Stomach (tissue), 9 donors: ENCODE measurements around the gene RWDD4. TPM values are rescaled to one million over a fixed set of nuclear protein-coding genes. Genes with fewer than 3 reads are reported as not detected.

Source experiments
- DNase-seq, 2 donors: peaks; one replicate each; pipeline versions ENCODE4 v3.0.0 to v3.0.0-alpha.2; 2013 to 2019
- H3K27ac ChIP-seq, 5 donors: fragments of 200-600 bp in 4 of 5; sonication (generic) in 4 of 5; one replicate each; pipeline ENCODE4 v1.5.1; 2013 to 2019; ENCODE audit warnings: mild to moderate bottlenecking in 1 of 5, moderate library complexity in 1 of 5
- H3K27me3 ChIP-seq, 3 donors: fragments of 200-600 bp; sonication (generic); one replicate each; pipeline ENCODE4 v1.5.1; 2017 to 2019; ENCODE audit warnings: mixed run types in 1 of 3
- H3K36me3 ChIP-seq, 4 donors: fragments of 200-600 bp; sonication (generic); 1 replicate in 3 of 4; 2 replicates in 1 of 4; pipeline ENCODE4 v1.5.1; 2016 to 2019
- H3K4me1 ChIP-seq, 4 donors: fragments of 200-600 bp; sonication (generic); one replicate each; pipeline ENCODE4 v1.5.1; 2016 to 2019
- H3K4me3 ChIP-seq, 4 donors: fragments of 200-600 bp; sonication (generic) in 3 of 4; one replicate each; pipeline ENCODE4 v1.5.1; 2016 to 2019; ENCODE audit warnings: mild to moderate bottlenecking in 1 of 4
- H3K9me3 ChIP-seq, 4 donors: fragments of 200-600 bp; sonication (generic); one replicate each; pipeline ENCODE4 v1.5.1; 2016 to 2019
- EP300 ChIP-seq: sonication (generic); formaldehyde crosslinking; IDR thresholded peaks from one replicate; pipeline ENCODE4 v1.6.1; 2017; ENCODE audit warnings: antibody characterized with exemption
- POLR2A ChIP-seq, 4 donors: fragments of 450-650 bp; IDR thresholded peaks; one replicate each; pipeline ENCODE4 v1.6.1; 2016; ENCODE audit warnings: antibody characterized with exemption in 4 of 4, control low read depth in 2 of 4, mild to moderate bottlenecking in 1 of 4, moderate library complexity in 1 of 4
- POLR2AphosphoS5 ChIP-seq, 3 donors: sonication (generic); formaldehyde crosslinking; IDR thresholded peaks; one replicate each; pipeline ENCODE4 v1.6.1; 2016; ENCODE audit warnings: antibody characterized with exemption in 3 of 3
- WGBS, 5 donors: extraction: QIAGEN DNeasy Blood & Tissue Kit in 3 of 5; methylation state at CpG; one replicate each; pipeline versions ENCODE4 v1.1.5 to v1.1.7; 2013 to 2018; 5-methylcytosine and 5-hydroxymethylcytosine counted together
- intact Hi-C: fragments of 100-400 bp; cut with DNase I; formaldehyde crosslinking; loops from one replicate; pipeline ENCODE4 v1.15.1; 2023; ENCODE audit warnings: low total_unique reads
- polyA plus RNA-seq, 3 donors: library from polyadenylated mRNA; stranded (reverse); fragments of 200-250 nt; gene quantifications; one replicate each; pipeline ENCODE4 v1.2.3, GENCODE V29; 2013
- total RNA-seq, 5 donors: library from RNA; depleted of rRNA; stranded (reverse); fragments of >200 nt; gene quantifications; one replicate each; pipeline versions ENCODE4 v1.1.0 to v1.2.3, GENCODE V29; 2014 to 2016
- TF ChIP-seq, protein P1 (sequence below), 7 experiments: fragments of 450-650 bp in 4 of 7; fragments of 200-600 bp in 3 of 7; sonication (generic) in 3 of 7; IDR thresholded peaks; one replicate each; pipeline ENCODE4 v1.5.1; 2016 to 2019; ENCODE audit warnings: antibody characterized with exemption in 7 of 7, control low read depth in 2 of 7, mild to moderate bottlenecking in 1 of 7
- donor health status: healthy with polysubstance abuse.
- donor health status: Bipolar disorder and iron deficiency.
- donor health status: healthy.

Gene RWDD4
- total and polyA plus RNA-seq, 8 donors: 3.8 to 36.4 (median 12.9) TPM

DNA sequence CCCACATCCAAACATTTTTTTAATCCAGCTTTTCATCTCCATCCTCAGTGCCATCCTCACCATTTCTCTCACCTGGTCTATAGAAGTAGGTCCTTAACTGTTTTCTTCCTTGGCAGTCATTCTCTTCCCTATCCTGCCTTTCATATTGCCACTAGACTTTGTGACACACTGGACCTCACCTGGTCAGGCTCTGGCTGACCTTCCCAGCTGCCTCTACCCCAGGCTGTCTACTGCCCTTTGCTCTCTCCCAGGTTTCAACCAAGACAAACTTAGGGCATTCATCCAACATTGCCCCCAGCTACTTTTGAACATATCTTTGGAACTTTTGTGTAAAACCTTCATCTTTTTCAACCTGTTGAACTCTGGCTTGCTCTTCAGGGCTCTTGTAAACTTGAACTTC, 39.9 kb upstream of the RWDD4 start:
- DNase-seq: no peak
- Histone ChIP-seq H3K27ac (no peak overlapping the region), H3K27me3 (no peaks in the 10 kb centered on the region), H3K4me3 (no peak overlapping the region), H3K9me3 (peaks cover 0 to 6% (median 1%) of the 10 kb centered on the region in 4 donors), H3K4me1 (no peaks in the 10 kb centered on the region), H3K36me3 (peaks cover 75 to 100% (median 100%) of the 10 kb centered on the region in 4 donors)
- intact Hi-C loops: no loop called here
- TF ChIP-seq POLR2AphosphoS5 (IDR thresholded peaks at IDR 0.05) (no peak), EP300 (no peak), POLR2A (IDR thresholded peaks at IDR 0.05) (no peak)
- TF ChIP-seq, protein P1, sequence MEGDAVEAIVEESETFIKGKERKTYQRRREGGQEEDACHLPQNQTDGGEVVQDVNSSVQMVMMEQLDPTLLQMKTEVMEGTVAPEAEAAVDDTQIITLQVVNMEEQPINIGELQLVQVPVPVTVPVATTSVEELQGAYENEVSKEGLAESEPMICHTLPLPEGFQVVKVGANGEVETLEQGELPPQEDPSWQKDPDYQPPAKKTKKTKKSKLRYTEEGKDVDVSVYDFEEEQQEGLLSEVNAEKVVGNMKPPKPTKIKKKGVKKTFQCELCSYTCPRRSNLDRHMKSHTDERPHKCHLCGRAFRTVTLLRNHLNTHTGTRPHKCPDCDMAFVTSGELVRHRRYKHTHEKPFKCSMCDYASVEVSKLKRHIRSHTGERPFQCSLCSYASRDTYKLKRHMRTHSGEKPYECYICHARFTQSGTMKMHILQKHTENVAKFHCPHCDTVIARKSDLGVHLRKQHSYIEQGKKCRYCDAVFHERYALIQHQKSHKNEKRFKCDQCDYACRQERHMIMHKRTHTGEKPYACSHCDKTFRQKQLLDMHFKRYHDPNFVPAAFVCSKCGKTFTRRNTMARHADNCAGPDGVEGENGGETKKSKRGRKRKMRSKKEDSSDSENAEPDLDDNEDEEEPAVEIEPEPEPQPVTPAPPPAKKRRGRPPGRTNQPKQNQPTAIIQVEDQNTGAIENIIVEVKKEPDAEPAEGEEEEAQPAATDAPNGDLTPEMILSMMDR (IDR thresholded peaks at IDR 0.05): no peak

DNA sequence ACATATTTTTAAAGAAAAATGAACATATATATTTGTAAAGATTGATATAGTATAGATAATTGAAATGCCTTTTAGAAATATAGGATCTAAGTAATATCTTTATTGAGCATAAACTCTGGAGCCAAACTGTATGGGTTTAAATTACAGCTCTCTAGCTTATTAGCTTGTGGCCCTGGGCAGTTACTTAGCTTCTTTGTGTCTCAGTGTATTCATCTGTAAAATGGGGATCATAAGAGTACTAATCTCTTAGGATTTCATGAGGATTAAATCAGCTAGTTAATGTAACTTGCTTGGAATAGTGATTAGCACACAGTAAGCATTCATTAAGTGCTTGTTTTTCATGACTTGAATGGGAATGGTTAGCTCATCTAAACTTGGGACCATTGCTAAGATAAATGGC, 32.9 kb upstream of the RWDD4 start:
- no peaks in the 10 kb centered on the region for H3K4me1 ChIP-seq
- H3K27ac ChIP-seq: no peak overlapping the region
- TF ChIP-seq POLR2A (IDR thresholded peaks at IDR 0.05) (no peak), POLR2AphosphoS5 (IDR thresholded peaks at IDR 0.05) (no peak), EP300 (no peak)
- TF ChIP-seq, protein P1 (IDR thresholded peaks at IDR 0.05): no peak
- H3K36me3 ChIP-seq: peaks cover 43 to 98% (median 93%) of the 10 kb centered on the region in 4 donors
- DNase-seq: no peak
- no peaks in the 10 kb centered on the region for H3K27me3 ChIP-seq
- H3K4me3 ChIP-seq: no peak overlapping the region
- H3K9me3 ChIP-seq: no peaks in the 10 kb centered on the region
- intact Hi-C loops: no loop called here

DNA sequence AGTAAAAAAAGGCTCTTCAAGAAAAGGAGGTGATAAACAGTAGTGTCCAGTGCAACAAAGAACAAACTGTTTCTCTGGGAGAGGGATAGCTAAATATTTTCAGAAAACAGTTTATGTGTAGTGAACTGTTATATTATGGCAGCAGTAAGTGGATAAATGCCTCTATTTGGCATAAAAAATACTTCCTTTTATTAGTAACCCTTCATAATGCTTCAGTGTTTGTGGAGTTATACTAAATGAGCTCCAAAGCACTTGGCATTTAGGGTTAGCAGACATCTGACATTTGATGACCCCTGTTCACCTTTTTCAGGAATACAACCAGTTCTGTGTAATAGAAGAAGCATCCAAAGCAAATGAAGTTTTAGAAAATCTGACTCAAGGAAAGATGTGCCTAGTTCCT, 32.0 kb upstream of the RWDD4 start:
- H3K4me3 ChIP-seq: no peak overlapping the region
- no peak overlapping the region for H3K27ac ChIP-seq
- H3K27me3 ChIP-seq: no peaks in the 10 kb centered on the region
- peaks cover 44 to 98% (median 93%) of the 10 kb centered on the region in 4 donors for H3K36me3 ChIP-seq
- no peak for TF ChIP-seq EP300
- TF ChIP-seq POLR2A (IDR thresholded peaks at IDR 0.05): no peak
- TF ChIP-seq POLR2AphosphoS5 (IDR thresholded peaks at IDR 0.05): no peak
- TF ChIP-seq, protein P1 (IDR thresholded peaks at IDR 0.05): no peak
- intact Hi-C loops: no loop called here
- no peak for DNase-seq
- H3K9me3 ChIP-seq: no peaks in the 10 kb centered on the region
- no peaks in the 10 kb centered on the region for H3K4me1 ChIP-seq

DNA sequence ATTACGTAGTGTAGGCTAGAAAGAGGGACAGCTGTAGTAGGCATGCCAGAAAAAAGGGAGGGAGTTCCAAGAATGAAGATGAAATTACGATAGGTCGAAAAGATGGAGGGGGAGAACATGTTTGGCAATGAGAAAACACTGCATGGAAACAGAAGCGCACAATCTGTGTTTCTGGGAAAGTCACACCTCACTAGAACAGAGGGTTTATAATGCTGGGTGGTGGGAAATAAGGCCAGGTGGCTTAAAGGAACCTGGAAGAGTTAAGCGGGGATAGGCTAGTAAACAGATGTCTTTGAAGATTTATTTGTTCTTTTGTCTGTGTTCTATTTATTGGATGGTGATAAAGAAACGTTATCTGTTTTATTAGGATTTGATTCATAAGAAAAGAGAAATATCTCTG, 29.2 kb upstream of the RWDD4 start:
- intact Hi-C loops: no loop called here
- peaks cover 45 to 98% (median 93%) of the 10 kb centered on the region in 4 donors for H3K36me3 ChIP-seq
- WGBS, 5 donors: 72 to 87% (median 74%) methylated on average over 6 of the region's 6 CpGs
- no peaks in the 10 kb centered on the region for H3K4me1 ChIP-seq
- no peak overlapping the region for H3K4me3 ChIP-seq
- H3K9me3 ChIP-seq: no peaks in the 10 kb centered on the region
- DNase-seq: no peak
- H3K27me3 ChIP-seq: no peaks in the 10 kb centered on the region
- TF ChIP-seq EP300 (no peak), POLR2AphosphoS5 (IDR thresholded peaks at IDR 0.05) (no peak), POLR2A (IDR thresholded peaks at IDR 0.05) (no peak)
- TF ChIP-seq, protein P1 (IDR thresholded peaks at IDR 0.05): no peak
- H3K27ac ChIP-seq: no peak overlapping the region
